Measurements from ENCODE around the gene UBE2Q1.

UBE2Q1 gene

GRCh38 chr1:154501423-154502065, 56.9 kb downstream of the UBE2Q1 start:
- DNase-seq: no peak

- DNase-seq: no peak
These were observed 57.9 kb downstream of the UBE2Q1 start for GRCh38 chr1:154500533-154500932.

GRCh38 chr1:154499446-154499845, 59.0 kb downstream of the UBE2Q1 start:
- DNase-seq: no peak

All from activated CD4-positive, CD25-positive, alpha-beta regulatory T cell treated with anti-CD3 and anti-CD28 coated beads, Interleukin-2, amount 50 U/mL, for 72 hours (primary cell).